Stimulated activated CD4-positive, alpha-beta T cell treated with anti-CD3 and anti-CD28 coated beads, Interleukin-12 subunit alpha, Interleukin-12 subunit beta, amount 100 ng/mL, for 4 hours (primary cell): ENCODE data around the gene SNRNP25.

ENCODE experiments used
- DNase-seq: peaks from one replicate; pipeline ENCODE4 v3.0.0-alpha.2; 2020

Gene SNRNP25

GRCh38 chr16:63998-64913 lies 10.6 kb downstream of the SNRNP25 start:
- no peak for DNase-seq

GRCh38 chr16:64914-65255 lies 11.3 kb downstream of the SNRNP25 start:
- no peak for DNase-seq

DNA sequence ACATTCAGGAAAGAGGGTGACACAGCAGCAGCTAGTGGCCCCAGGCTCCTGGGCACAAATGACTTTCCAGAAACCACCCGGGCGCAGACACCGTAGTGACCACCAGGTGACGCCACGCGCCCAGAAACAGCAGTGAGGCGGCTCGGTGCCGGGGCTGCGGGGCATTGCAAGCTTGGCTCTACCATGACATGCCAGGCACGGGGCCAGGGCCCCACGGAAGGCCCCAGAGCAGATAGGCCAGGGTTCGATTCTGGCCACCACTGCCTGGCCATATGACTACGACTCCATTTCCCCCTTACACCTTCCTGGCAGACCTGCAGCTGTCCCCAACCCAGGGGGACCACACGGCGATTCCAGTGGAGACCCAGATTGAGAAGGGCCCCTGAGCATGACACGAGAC lies 12.1 kb downstream of the SNRNP25 start:
- DNase-seq = peak; percentile 83

DNA sequence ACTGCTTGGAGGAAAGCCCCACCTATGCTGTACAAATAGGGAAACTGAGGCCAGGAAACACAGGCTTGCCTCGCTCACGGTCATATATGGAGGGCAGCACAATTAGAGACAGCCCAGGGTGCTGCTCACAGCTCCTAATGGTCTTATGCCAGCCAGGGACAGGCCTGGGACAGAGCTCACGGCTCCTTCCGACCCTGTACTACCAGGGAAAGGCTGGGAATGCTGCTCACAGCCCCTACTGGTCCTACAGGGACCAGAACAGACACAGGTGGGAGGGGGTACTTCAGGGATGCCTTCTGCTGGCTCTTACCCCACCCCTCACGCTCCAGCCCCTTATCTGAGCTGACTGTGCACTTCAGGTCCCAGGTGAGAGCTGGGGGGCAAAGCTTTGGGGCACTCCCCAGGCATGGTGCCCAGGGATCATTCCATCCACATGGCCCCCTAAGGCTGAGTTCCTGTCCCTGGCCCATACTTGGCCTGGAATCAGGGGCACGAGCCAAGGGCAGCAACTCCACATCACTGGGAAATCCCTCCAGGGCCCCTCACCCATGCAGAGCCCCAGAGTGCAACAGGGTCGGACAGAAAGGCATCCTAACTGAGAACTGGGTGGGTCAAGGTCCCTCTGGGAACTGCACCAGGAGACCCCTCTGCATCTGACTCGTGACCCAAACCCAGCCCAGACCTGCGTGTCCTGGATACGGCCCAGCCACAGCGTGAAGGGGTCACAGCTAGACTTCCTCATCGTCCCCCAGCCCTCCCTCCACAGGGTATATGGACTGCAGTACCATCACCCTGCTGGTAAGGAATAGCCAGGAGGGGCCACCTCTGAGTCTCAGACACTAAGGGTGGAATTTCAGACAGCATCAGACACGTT lies 12.9 kb downstream of the SNRNP25 start:
- no peak for DNase-seq

DNA sequence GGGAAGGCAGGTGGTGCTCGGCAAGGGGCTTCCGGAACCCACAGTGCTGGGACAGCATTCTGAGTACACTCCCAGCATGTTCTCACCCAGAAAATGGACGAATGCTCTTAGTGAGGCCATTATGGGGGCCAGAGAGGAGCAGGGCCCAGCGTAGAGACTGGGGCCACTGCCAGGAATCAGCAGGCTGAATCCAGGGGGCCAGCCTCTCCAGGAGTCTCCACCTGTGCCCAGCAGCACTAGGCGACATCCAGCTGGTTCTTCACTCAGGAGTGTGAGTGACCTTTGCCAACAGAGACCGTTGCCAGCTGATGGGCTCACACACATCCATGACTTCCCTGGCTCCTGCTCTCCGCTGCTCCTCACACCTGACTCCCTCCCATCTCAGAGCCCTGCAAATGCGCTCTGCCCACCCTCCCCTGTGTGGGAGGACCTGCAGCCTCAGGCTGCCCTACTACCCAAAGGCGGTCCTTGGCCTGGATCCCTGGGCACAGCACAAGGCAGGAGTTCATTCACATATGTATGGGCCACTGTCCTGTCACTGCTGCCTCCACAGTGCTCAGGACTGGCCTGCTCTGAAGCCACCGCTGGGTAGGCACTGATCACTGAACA lies 13.7 kb downstream of the SNRNP25 start:
- no peak for DNase-seq

GRCh38 chr16:67884-68789 lies 14.5 kb downstream of the SNRNP25 start:
- DNase-seq = no peak

- no peak for DNase-seq
Observed at GRCh38 chr16:69181-69580, 15.6 kb downstream of the SNRNP25 start.

DNA sequence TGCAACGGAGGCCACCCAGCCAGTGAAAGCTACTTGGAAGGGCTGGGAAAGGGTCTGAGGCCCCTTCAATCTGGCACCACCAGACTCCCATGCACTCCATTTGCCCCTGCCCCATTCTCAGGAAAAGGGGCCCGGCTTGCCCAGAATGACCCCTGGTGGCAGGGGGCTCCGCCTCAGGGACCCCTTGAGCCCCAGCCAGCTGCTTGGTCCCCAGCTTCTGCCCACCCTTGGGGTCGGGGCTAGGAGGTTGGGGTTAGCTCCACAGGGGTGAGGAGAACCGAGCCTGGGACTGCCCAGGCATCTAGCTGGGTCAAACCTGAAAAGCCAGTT lies 17.5 kb downstream of the SNRNP25 start:
- no peak for DNase-seq

DNA sequence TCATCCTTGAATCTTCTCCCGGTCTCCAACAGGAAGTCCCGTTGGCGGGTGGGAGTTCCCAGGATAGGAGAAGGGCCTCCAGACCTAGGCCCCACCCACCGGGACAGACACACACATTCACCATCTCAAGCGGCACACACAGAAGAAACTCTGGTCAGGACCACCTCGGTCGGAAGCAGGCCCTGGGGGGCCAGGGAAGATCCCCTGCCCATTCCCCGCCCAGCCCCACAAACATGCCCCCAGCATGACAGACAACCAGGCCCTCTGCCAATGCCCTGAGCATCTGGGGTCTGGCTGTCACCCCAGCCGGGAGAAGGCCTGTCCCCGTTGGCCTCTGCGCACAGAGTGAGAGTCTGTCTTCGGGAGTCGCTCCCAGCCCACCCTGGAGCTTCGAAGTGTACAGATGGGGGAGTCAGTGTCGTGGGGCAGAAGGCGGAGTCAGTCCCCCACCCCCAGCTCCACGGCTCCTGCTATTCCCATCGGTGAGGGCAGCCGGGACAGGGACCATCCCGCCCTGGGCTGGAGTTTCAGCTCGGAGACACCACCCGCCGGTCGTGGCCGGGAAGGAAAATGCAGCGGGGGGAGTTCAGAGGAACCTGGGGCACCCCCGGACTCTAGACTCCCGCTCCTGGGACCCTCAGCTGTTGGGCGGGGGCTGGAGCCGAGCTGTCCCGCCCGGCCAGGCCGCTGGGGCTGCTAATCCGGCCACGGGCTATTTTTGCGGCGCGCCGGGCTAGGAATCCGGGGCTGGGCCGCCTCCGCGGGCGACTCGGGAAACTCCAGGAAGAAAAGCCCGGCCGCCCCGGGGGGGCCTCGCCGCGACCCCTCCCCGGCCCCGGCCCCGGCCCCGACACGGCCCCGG lies 18.1 kb downstream of the SNRNP25 start:
- DNase-seq = no peak

DNA sequence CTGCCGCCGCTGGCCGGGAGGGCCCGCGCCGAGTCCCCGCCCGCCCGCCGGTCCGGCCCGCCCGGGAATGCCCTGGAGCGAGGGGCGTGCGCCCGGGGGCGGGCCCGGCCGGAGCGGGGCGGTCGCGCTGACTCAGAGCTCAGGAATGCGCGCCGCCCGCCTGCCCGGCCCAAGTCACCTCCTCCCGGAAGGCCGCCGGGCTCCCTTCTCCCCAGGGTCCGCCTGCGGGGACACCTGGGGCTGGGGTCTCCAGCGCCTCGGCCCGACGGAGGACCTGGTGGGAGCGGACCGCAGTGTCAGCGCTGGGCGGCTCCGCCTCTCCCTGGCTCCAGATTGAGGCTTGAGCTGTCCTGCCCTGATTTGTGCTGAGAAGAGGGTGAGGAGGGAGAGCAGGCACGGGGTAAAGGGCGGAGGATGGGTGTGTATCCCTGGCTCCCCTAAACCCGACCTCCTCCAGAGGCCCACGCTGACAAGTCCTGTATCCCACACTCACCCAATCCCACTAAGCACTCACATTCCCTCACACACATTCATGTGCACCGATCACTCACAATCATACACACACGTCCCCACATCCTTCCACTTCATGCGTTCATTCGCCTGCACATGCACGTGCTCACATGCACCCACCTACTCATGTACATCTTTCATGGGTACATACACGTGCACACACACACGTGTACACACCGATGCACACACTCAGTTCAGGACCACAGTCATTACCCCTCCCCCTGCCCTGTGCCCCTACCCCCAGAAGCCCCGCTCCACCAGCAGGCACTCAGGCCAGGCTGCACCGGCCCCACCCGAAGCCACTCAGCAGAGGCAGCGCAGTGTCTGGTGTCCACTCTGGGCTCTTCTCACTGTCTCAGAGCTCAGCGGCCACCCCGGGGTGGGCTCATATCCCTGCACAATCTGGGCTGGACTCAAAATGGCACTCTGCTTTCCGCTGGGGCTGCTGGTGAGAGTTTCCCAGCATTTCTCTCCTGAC lies 19.2 kb downstream of the SNRNP25 start, which contains the start of gene RHBDF1:
Gene RHBDF1 (minus strand): TSS at position 71 of the 988 bp plus-strand sequence. CDS start 7,616 bp downstream, outside the sequence.
- DNase-seq = no peak

DNA sequence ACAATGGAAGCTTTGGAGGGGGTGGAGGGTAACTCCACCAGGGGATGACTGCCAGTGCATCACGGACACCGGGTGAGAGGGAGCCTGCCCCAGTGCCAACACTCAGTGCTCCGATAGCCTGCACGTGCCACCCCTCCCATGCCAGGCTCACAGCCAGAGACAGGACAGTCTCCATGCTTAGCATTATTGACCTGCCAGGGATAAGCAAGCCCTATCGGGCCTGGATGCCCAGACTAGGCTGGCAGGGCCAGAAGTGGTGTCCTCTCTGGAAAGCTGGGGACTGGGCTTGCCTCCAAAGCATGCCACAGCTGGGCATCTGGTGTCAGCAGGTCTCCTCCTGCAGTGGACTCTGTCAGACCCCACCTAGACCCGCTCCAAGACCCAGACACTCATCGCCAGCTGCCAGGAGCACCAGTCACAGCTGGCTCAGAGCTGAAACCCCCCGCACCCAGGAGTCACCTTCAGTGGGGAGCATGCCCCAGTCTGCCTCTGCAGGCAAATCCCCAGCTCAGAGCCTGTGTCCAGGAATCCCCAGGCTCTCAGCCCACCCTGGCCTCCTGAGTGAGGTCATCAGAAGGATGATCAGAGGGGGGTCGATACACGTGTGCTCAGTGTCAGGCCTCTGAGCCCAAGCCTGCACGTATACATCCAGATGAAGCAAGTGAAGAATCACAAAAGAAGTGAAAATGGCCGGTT lies 20.6 kb downstream of the SNRNP25 start:
- DNase-seq = no peak

DNA sequence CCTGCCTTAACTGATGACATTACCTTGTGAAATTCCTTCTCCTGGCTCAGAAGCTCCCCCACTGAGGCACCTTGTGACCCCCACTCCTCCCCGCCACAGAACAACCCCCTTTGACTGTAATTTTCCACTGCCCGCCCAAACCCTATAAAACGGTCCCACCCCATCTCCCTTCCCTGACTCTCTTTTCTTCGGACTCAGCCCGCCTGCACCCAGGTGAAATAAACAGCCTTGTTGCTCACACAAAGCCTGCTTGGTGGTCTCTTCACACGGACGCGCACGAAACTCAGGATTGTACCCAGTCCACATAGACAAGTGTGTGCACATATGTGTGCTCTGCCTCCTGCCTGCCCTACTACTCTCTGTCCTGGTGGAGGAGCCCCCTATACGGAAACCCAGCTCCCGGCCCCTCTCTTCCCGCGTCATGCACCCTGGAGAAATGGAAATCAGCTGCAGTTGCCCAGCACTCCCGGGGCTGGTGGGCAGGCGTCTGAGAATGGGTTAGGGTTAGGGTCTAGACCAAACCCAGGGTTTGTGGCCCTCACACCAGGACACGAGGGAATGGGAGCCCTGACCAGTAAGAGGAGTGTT lies 21.2 kb downstream of the SNRNP25 start:
- DNase-seq = no peak

- DNase-seq = no peak
Observed at GRCh38 chr16:75580-76501, 22.2 kb downstream of the SNRNP25 start.

- no peak for DNase-seq
Observed at GRCh38 chr16:76535-77272, 23.1 kb downstream of the SNRNP25 start.

DNA sequence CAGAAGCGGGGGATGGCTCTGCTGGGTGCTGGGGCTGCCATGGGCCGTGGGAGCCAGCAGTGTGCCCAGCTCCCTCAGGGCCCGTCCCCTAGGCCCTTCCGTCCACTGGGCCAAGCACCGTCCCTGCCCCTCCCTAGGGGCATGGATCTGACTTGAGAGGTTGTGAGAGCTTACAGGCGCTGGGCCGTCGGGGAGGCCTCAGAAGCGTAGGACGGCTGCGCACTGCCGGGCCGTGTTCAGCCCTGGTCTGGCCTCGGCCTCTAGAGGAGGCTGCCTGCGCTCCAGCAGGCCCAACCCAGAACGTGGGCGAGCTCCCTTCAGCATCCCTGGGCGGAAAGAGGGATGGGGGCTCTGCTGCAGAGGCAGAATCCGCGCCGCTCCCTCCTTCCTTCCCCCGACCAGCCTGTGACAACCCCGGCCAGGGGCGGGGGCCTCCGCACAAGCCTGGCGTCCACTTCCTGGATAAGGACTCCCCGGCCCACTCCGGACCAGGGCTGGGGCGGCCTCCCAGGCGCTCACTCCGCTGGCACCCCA lies 23.7 kb downstream of the SNRNP25 start:
- DNase-seq = peak; percentile 41

DNA sequence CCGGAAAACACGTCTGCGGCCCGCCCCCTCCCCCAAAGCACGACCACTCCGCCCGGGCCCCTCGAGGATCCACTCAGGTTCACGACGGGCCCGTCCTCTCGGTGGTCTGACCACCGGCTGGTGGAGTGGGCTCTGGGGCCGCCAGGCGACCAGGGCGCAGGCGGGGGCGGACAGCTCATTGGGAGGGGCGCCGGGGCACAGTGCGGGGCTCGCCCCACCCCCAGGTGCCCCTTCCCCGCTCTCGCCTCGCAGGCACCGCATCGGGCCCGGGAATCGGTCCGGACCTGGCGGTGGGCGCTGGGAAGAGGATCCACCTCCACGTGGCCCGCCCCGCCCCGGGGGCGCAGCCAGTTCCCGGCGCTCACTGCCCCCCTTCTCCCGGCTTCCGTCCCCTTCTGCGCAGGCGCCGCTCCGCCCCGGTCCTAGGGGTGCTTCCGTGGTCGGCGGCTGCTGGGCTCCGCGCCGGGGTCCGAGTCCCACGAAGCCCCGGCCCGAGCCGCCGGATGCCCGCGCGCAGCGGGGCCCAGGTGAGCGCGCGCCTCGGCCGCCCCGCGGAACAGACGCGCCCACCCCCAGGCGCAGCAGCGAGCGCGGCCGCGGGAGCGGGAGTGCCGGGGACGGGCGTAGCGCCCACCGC lies 24.3 kb downstream of the SNRNP25 start, which contains the start of gene MPG:
Gene MPG (plus strand): TSS at position 419 of the 637 bp plus-strand sequence. CDS start 85 bp downstream, at position 504.
- peak; percentile 83 for DNase-seq
